ENCODE measurements around the gene SAFB2.

DNA sequence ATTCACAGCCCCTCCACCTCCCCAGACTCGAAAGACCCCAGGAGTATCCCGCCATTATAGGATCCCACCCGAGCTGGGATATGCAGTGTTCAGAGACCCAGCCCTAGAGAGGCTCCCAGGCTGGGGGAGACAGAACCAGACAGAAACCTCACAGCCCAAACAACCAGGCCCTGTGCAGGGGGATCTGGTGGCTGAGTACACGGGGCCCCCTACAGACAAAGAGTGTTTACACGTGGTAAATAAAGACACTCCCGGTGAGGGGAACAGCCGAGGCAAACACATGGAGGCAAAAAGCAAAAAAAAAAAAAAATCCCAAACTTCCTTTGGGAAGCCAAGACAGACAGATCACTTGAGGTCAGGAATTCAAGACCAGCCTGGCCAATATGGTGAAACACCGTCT is 79.9 kb downstream of the SAFB2 start:
- TF ChIP-seq, protein P1, sequence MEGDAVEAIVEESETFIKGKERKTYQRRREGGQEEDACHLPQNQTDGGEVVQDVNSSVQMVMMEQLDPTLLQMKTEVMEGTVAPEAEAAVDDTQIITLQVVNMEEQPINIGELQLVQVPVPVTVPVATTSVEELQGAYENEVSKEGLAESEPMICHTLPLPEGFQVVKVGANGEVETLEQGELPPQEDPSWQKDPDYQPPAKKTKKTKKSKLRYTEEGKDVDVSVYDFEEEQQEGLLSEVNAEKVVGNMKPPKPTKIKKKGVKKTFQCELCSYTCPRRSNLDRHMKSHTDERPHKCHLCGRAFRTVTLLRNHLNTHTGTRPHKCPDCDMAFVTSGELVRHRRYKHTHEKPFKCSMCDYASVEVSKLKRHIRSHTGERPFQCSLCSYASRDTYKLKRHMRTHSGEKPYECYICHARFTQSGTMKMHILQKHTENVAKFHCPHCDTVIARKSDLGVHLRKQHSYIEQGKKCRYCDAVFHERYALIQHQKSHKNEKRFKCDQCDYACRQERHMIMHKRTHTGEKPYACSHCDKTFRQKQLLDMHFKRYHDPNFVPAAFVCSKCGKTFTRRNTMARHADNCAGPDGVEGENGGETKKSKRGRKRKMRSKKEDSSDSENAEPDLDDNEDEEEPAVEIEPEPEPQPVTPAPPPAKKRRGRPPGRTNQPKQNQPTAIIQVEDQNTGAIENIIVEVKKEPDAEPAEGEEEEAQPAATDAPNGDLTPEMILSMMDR (IDR thresholded peaks at IDR 0.05), result no peak
- no peak for TF ChIP-seq JUN (IDR thresholded peaks at IDR 0.05)
- TF ChIP-seq POLR2A (IDR thresholded peaks at IDR 0.05; ENCODE audit: low read length), result no peak

All from A549 (cell line).